ENCODE results near the gene NDC80. TPM values are rescaled to one million over a fixed set of nuclear protein-coding genes. Genes with fewer than 3 reads are reported as not detected.
"Not testable (repeated sequence)": the region's sequence is repeated elsewhere in the genome, so short reads cannot be mapped to it uniquely, and the experiment has no call there.

Gene NDC80
- polyA plus RNA-seq, 3 donors = 0.07 TPM; not detected in 2

DNA sequence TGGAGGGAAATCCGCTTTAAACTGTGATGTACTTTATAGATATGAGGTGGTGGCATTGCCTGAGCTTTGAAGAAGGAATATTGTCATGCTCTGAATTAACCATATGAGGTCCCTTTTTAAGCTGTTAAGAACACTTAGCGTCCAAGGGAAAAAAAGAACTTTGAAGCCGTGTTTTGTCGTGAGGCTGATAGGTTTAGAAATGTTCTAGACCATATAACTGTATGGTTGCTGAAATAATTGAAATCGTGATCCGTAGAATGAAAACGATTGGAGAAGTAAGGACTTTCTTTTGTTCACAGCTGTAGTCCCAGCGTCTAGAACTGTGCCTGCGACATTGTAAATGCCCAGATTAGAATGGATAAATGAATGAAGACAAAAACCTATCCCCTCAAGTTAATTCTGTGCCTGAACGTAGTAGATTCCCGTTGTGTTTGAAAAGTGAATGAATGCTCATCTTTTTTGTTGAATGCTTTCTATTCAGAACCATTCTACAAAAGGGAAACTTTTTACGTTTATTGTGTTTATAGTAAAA, 85.7 kb downstream of the NDC80 start:
- peaks cover 45 to 57% of the 10 kb centered on the region in 2 donors for H3K4me1 ChIP-seq (ENCODE audit: control insufficient read depth in 1 of 2, insufficient read depth in 2 of 2, low read length in 2 of 2)
- H2AFZ ChIP-seq (ENCODE audit: insufficient read depth, low read depth, low read length, poor library complexity, severe bottlenecking) = no peak overlapping the region

DNA sequence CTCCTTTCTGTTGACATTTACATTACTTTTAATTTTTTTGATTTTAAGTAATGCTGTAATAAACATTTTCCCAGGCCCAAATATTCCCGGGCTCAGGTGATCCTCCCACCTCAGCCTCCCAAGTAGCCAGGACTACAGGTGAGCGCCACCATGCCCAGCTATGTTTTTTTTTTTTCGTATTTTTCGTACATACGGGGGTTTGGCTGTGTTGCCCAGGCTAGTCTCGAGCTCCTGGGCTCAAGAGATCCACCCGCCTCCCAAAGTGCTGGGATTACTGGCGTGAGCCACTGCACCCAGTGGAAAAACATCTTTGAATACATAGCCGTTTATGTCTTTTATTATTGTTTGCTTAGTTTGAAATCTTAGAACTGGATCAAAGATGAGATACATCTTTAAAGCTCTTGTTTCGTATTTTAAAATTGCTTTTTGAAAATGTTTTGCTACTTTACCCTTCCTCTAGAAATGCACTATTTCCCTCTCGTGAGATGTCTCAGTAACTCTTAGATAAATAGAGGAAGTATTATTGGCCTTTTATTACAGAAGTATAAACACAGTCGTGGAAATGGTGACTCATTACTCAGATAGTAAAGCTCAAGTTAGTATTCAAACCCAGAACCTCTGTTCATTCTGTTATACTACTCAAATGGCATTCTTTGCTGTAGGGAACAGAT, 86.6 kb downstream of the NDC80 start:
- Histone ChIP-seq H4K20me1 (ENCODE audit: insufficient read depth, low read length) (peaks cover 71% of the 10 kb centered on the region), H3K36me3 (replicated peaks in 1 of 2; ENCODE audit: control insufficient read depth in 1 of 2, insufficient read depth in 2 of 2, low read length in 2 of 2) (no peaks in the 10 kb centered on the region), H3K9me3 (replicated peaks in 1 of 2; ENCODE audit: control insufficient read depth in 1 of 2, insufficient read depth in 1 of 2, low read length in 2 of 2) (no peaks in the 10 kb centered on the region), H3K4me3 (replicated peaks in 1 of 3; ENCODE audit: low read depth in 2 of 3, low read length in 3 of 3) (peak overlapping the region; percentile 78 to 100 (median 86)), H3K4me1 (ENCODE audit: control insufficient read depth in 1 of 2, insufficient read depth in 2 of 2, low read length in 2 of 2) (peaks cover 41 to 48% of the 10 kb centered on the region in 2 donors), H3K27ac (ENCODE audit: low read depth in 1 of 2, low read length in 2 of 2) (peak overlapping the region; percentile 81 to 98), H3K4me2 (replicated peaks; ENCODE audit: extremely low read depth, low read length, poor library complexity, severe bottlenecking) (peak overlapping the region; percentile 84), H3K9ac (ENCODE audit: insufficient read depth, low read length, poor library complexity, severe bottlenecking) (peak overlapping the region; percentile 97), H3K79me2 (ENCODE audit: insufficient read depth, low read length) (peaks cover 86% of the 10 kb centered on the region), H2AFZ (ENCODE audit: insufficient read depth, low read depth, low read length, poor library complexity, severe bottlenecking) (no peak overlapping the region), H3K27me3 (ENCODE audit: control insufficient read depth in 2 of 2, insufficient read depth in 2 of 2, low read length in 2 of 2) (no peaks in the 10 kb centered on the region)
- TF ChIP-seq, protein P1, sequence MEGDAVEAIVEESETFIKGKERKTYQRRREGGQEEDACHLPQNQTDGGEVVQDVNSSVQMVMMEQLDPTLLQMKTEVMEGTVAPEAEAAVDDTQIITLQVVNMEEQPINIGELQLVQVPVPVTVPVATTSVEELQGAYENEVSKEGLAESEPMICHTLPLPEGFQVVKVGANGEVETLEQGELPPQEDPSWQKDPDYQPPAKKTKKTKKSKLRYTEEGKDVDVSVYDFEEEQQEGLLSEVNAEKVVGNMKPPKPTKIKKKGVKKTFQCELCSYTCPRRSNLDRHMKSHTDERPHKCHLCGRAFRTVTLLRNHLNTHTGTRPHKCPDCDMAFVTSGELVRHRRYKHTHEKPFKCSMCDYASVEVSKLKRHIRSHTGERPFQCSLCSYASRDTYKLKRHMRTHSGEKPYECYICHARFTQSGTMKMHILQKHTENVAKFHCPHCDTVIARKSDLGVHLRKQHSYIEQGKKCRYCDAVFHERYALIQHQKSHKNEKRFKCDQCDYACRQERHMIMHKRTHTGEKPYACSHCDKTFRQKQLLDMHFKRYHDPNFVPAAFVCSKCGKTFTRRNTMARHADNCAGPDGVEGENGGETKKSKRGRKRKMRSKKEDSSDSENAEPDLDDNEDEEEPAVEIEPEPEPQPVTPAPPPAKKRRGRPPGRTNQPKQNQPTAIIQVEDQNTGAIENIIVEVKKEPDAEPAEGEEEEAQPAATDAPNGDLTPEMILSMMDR (IDR thresholded peaks at IDR 0.05) = no peak
- Mint-ChIP-seq H3K9me3 (peaks cover 0 to 2% (median 0%) of the 10 kb centered on the region in 7 donors), H3K27me3 (ENCODE audit: low read depth in 3 of 3) (peaks cover 0 to 5% (median 0%) of the 10 kb centered on the region in 3 donors), H3K27ac (peak overlapping the region; percentile 87 to 97 (median 89)), H3K36me3 (peaks cover 5 to 13% of the 10 kb centered on the region in 2 donors), H3K4me1 (peaks cover 43% of the 10 kb centered on the region), H3K4me3 (peak overlapping the region; percentile 92 to 95)
- intact Hi-C loops (cut with micrococcal nuclease) = loop anchor here (2.0 to 10.0 kb wide), 8 partner anchors 21 to 797 kb away; partner anchors contain the start of genes EMILIN2 (in 2 of the 2), METTL4 (in 1 of the 2), NDC80 (in 1 of the 2) and TGIF1 (in 1 of the 2)
- 80% methylated on average over 8 of the region's 12 CpGs for WGBS (ENCODE audit: insufficient coverage)
- DNase-seq = peak; percentile 67 to 94 (median 83)

More for the DNA sequence above, 85.7 kb downstream of the NDC80 start:
- H3K27ac ChIP-seq (ENCODE audit: low read depth in 1 of 2, low read length in 2 of 2) = peak overlapping the region; percentile 98
- Mint-ChIP-seq H3K36me3 (peaks cover 5 to 9% of the 10 kb centered on the region in 2 donors), H3K4me3 (peak overlapping the region; percentile 95), H3K27ac (peak overlapping the region; percentile 94 to 97 (median 96)), H3K27me3 (ENCODE audit: low read depth in 3 of 3) (peaks cover 0 to 5% (median 0%) of the 10 kb centered on the region in 3 donors), H3K4me1 (peaks cover 47% of the 10 kb centered on the region), H3K9me3 (peaks cover 0 to 2% (median 0%) of the 10 kb centered on the region in 7 donors)
- H3K27me3 ChIP-seq (ENCODE audit: control insufficient read depth in 2 of 2, insufficient read depth in 2 of 2, low read length in 2 of 2) = no peaks in the 10 kb centered on the region
- H3K79me2 ChIP-seq (ENCODE audit: insufficient read depth, low read length) = peaks cover 78% of the 10 kb centered on the region
- peaks cover 63% of the 10 kb centered on the region for H4K20me1 ChIP-seq (ENCODE audit: insufficient read depth, low read length)
- no peaks in the 10 kb centered on the region for H3K9me3 ChIP-seq (replicated peaks in 1 of 2; ENCODE audit: control insufficient read depth in 1 of 2, insufficient read depth in 1 of 2, low read length in 2 of 2)
- peak overlapping the region; percentile 84 for H3K4me2 ChIP-seq (replicated peaks; ENCODE audit: extremely low read depth, low read length, poor library complexity, severe bottlenecking)
- H3K36me3 ChIP-seq (replicated peaks in 1 of 2; ENCODE audit: control insufficient read depth in 1 of 2, insufficient read depth in 2 of 2, low read length in 2 of 2) = no peaks in the 10 kb centered on the region
- intact Hi-C loops (cut with micrococcal nuclease) = loop anchor here (2.0 to 10.0 kb wide), 8 partner anchors 20 to 798 kb away; partner anchors contain the start of genes EMILIN2 (in 2 of the 2), METTL4 (in 1 of the 2), NDC80 (in 1 of the 2) and TGIF1 (in 1 of the 2)
- WGBS (ENCODE audit: insufficient coverage) = 2% methylated on average over 5 of the region's 12 CpGs
- H3K9ac ChIP-seq (ENCODE audit: insufficient read depth, low read length, poor library complexity, severe bottlenecking) = peak overlapping the region; percentile 97
- peak in 1 of 3 donors; percentile 20 for DNase-seq
- peak overlapping the region; percentile 78 to 100 (median 86) for H3K4me3 ChIP-seq (replicated peaks in 1 of 3; ENCODE audit: low read depth in 2 of 3, low read length in 3 of 3)
- TF ChIP-seq, protein P1 (IDR thresholded peaks at IDR 0.05) = no peak

GRCh38 chr18:2660849-2661248, 89.5 kb downstream of the NDC80 start:
- Mint-ChIP-seq H3K27ac (peak overlapping the region in 3 of 7 donors; percentile 16 to 19 (median 16)), H3K4me1 (peaks cover 43% of the 10 kb centered on the region), H3K36me3 (peaks cover 10 to 23% of the 10 kb centered on the region in 2 donors)
- not testable (repeated sequence) for H2AFZ ChIP-seq (ENCODE audit: insufficient read depth, low read depth, low read length, poor library complexity, severe bottlenecking); H3K27me3 Mint-ChIP-seq (ENCODE audit: low read depth in 3 of 3); H3K4me2 ChIP-seq (replicated peaks; ENCODE audit: extremely low read depth, low read length, poor library complexity, severe bottlenecking); H3K9ac ChIP-seq (ENCODE audit: insufficient read depth, low read length, poor library complexity, severe bottlenecking); H3K9me3 Mint-ChIP-seq; H3K27me3 ChIP-seq (ENCODE audit: control insufficient read depth in 2 of 2, insufficient read depth in 2 of 2, low read length in 2 of 2); H3K27ac ChIP-seq (ENCODE audit: low read depth in 1 of 2, low read length in 2 of 2); H3K4me3 Mint-ChIP-seq; DNase-seq; H3K9me3 ChIP-seq (replicated peaks in 1 of 2; ENCODE audit: control insufficient read depth in 1 of 2, insufficient read depth in 1 of 2, low read length in 2 of 2); H3K4me3 ChIP-seq (replicated peaks in 1 of 3; ENCODE audit: low read depth in 2 of 3, low read length in 3 of 3); H3K36me3 ChIP-seq (replicated peaks in 1 of 2; ENCODE audit: control insufficient read depth in 1 of 2, insufficient read depth in 2 of 2, low read length in 2 of 2)
- intact Hi-C loops (cut with micrococcal nuclease) = loop anchor here in 1 of 2 donors (10.0 kb wide), 1 partner anchor 54 kb away; no protein-coding TSS in a partner anchor
- H3K4me1 ChIP-seq (ENCODE audit: control insufficient read depth in 1 of 2, insufficient read depth in 2 of 2, low read length in 2 of 2) = peaks cover 21 to 26% of the 10 kb centered on the region in 2 donors
- no CpG with 5 or more reads among the region's 3 CpGs for WGBS (ENCODE audit: insufficient coverage)
- peaks cover 100% of the 10 kb centered on the region for H3K79me2 ChIP-seq (ENCODE audit: insufficient read depth, low read length)
- H4K20me1 ChIP-seq (ENCODE audit: insufficient read depth, low read length) = peaks cover 99% of the 10 kb centered on the region

Data from CD14-positive monocyte (primary cell).